HG02981 (cell line): Measurements from ENCODE around the gene DGKB.

Source experiments
- ATAC-seq: cut with Tn5 transposase; IDR thresholded peaks from one replicate; pipeline ENCODE4 v1.9.1; 2021; ENCODE audit warnings: mild to moderate bottlenecking, moderate library complexity; ENCODE audit not compliant: unreplicated experiment

Gene DGKB

GRCh38 chr7:14861456-14861855 lies 41.1 kb downstream of the DGKB start:
- no peak for ATAC-seq

DNA sequence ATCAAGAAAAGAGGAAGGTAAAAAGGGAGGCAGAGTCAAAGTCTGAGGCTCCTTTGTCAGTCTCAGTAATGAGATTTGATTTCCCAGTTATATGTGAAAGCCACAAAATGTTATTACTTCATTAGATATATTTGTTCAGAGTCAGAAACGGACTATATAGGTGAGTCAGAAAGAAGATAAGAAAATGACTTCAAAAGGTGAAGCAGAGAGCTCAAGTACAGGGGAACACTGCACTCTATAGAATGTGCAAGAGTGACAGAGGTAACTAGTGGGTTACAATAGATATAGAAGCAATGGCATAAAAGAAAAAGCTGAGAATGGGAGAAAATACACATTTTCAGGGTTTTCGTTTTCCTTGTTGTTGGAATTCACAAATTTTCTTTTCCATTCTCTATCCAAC lies 43.3 kb downstream of the DGKB start:
- ATAC-seq: no peak

DNA sequence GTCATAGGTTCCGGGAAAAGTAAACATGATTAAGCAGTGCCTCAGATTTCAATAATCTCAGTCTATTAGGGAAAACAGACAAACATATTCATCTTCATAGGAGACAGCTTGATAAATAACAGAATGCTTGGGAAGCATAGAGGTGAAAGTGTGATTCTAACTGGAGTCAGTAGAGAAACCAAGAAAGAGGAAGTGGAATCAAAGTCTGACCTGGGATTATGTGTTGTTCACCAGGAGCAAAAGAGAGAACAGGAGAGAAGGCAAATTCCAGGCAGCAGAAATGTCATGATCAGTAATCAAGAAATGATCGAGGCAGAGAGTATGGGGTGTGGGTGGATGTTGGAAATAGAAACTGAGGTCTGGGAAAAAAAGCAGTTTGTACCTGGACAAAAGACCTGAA lies 43.7 kb downstream of the DGKB start:
- no peak for ATAC-seq

DNA sequence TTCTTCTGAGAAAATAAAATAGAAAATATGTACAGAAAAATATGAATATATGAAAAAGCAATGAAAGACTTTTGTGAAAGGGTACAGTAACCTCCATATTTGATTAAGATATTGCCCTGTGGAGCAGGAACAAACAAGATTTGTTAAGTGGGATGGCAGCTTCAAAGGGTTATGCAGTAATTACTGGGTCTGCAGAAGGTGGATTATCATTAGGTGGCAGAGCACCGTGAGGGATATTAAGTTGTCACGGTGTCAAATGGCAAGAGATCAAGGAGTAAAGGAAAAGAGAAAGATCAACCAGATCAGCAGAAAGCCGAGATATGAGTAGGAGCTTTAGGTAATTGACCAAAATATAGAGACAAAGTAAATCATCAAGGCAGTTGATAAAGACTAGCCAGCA lies 44.1 kb downstream of the DGKB start:
- no peak for ATAC-seq

- no peak for ATAC-seq
Observed at GRCh38 chr7:14855033-14855794, 47.3 kb downstream of the DGKB start.

DNA sequence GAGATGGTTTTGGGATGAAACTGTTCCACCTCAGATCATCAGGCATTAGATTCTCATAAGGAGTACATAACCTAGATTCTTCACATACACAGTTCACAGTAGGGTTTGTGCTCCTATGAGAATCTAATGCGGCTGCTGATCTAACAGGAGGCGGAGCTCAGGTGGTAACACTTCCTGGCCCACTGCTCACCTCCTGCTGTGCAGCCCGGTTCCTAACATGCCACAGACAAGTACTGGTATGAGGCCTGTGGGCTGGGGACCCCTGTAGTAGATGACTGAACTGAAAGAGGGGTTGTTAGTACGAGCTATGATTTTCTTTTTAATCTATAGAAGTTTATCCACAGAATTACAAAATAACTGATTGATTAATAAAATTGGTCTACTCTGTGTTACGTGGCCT lies 48.1 kb downstream of the DGKB start:
- no peak for ATAC-seq

DNA sequence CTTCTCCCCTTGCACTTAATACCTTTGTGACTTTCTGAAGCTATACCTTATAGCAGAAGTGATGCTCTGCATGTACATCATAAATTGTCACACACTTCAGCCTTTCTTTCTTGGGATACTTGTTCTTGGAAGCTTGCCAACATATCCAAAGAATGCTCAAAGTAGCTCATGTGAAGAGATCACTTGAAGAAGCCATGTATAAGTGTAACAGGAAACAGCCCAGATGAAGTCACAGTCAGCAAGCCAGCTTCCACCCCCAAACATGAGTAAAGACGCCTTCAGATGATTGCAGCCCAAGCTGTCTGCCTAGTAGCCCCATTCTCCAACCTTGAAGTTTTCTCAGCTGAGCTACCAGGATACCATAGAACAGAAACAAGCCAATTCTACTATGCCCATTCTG lies 50.9 kb downstream of the DGKB start:
- ATAC-seq: no peak

- no peak for ATAC-seq
Observed at GRCh38 chr7:14850039-14850438, 52.5 kb downstream of the DGKB start.

DNA sequence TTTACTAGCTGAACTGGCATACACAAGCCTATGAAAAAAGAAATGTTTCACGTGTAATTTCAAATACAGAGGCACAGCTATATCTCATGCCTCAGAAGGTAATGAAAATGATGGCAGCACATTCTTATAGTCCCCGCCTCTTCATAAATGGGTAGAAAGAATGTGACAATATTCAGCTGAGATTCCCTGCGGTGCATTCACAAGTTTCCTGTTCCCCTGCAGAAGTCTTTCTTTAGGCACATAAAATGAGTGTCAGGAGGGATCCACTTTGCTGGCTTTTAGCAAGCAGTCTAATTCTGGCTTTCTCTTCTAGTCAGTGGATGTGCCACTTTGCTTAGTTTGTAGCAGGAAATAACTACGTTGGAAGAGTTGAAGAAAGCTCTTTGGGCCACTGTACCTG lies 56.1 kb downstream of the DGKB start:
- ATAC-seq: no peak

GRCh38 chr7:14843755-14844154 lies 58.8 kb downstream of the DGKB start:
- no peak for ATAC-seq

DNA sequence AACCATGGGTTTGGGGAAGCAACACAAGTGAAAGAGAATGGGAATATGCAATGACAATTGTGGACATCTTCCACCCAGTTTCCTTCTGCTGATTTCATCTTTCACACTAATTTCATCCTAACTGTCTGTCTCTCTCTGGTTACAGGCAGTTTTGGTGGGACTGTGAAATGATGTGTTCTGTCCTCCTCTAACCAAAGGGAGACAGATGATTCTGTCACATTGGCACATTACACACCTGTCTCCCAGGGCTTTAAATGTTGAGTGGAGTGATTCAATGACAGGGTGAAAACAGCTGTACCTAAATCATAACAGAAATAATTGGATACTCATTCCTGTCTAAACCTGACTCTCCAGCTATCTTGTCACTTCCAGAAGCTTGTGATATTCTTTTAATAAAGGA lies 60.0 kb downstream of the DGKB start:
- ATAC-seq: no peak

- ATAC-seq: no peak
Observed at GRCh38 chr7:14841869-14842268, 60.7 kb downstream of the DGKB start.

GRCh38 chr7:14841086-14841485 lies 61.5 kb downstream of the DGKB start:
- no peak for ATAC-seq

GRCh38 chr7:14839307-14839706 lies 63.2 kb downstream of the DGKB start:
- ATAC-seq: no peak

- no peak for ATAC-seq
Observed at GRCh38 chr7:14837216-14837615, 65.3 kb downstream of the DGKB start.

GRCh38 chr7:14836571-14837189 lies 65.9 kb downstream of the DGKB start:
- ATAC-seq: no peak

- ATAC-seq: no peak
Observed at GRCh38 chr7:14836006-14836405, 66.5 kb downstream of the DGKB start.

DNA sequence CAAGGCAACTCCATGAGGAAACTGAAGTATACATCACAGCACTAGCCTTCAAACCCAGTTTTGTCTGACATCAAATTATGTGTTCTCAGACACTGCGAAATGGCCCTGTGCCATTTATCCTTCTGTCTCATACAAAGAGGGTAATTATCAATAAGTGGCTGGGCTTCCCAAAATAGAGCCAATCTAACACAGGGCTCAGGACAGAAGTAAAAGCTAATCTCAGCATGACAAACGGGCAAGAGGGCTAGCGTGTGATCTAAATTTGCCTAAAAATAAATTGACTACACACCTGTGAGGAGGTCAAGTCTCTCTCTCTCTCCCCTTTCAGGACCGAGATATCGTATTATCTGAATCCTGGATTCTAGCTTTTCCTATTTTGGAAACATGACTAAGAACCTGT lies 67.2 kb downstream of the DGKB start:
- ATAC-seq: no peak

DNA sequence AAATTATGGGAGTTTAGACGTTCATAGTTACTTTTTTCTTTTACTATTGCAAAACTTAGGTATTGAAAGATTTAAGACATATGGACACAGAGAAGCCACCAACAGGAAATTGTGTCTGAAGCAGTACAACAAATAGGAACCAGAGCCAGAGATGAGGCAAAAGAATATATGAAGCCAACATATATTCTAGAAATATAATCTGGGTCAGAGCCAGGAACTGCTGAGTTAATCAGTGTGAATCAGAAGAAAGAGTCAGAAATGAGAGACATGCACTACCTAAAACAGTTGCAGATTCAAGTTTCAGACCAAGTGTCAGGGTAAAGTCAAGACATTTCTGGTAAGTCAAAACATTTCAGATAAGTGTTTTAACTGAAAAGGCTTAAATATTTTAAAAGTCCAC lies 67.7 kb downstream of the DGKB start:
- no peak for ATAC-seq

DNA sequence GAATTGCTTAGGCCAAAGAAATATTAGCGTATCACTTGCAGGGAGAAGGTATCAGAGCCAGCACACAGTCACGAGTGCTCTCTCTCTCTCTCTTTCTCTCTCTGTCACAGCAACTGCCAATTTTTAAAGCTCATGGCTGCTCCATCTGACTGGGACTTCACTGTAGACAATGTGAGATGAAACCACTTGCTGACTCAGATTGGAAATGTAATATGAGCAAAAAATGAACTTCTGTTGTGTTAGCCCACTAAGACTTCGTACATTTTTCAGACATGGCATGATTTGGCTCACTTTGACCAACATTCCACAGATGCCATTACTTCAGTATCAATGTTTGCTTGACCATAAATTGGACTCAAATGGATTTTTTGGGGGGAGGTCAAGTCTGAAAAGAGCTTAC lies 68.1 kb downstream of the DGKB start:
- peak; percentile 73 for ATAC-seq

GRCh38 chr7:14833707-14834106 lies 68.8 kb downstream of the DGKB start:
- no peak for ATAC-seq

- no peak for ATAC-seq
Observed at GRCh38 chr7:14828053-14828452, 74.5 kb downstream of the DGKB start.

GRCh38 chr7:14826426-14826825 lies 76.1 kb downstream of the DGKB start:
- no peak for ATAC-seq
